Endothelial cell of umbilical vein (primary cell): ENCODE results near the gene PDE1C. TPM values are rescaled to one million over a fixed set of nuclear protein-coding genes. Genes with fewer than 3 reads are reported as not detected.

Experiments
- BruUV-seq: library from RNA; stranded (reverse); fragments of 400-500 nt; replicated peaks from 2 replicates; lab custom pipeline; 2021; lab: Mats Ljungman, UMichigan
- CTCF ChIA-PET: fragments of 300-600, 350-600 bp; sonication (Branson Sonifier 250); formaldehyde crosslinking; loops from one replicate; lab custom pipeline; 2021; ENCODE audit warnings: antibody characterized with exemption, inconsistent platforms; lab: Charles Lee
- POLR2A ChIA-PET: fragments of 300-600, 350-600 bp; sonication (Branson Sonifier 250); formaldehyde crosslinking; loops from one replicate; lab custom pipeline; 2021; ENCODE audit warnings: antibody characterized with exemption, inconsistent platforms; lab: Charles Lee
- DNase-seq: peaks from one replicate; pipeline ENCODE4 v3.0.0-alpha.2; 2011; ENCODE audit warnings: low read depth, low spot score
- FAIRE-seq: peaks from 2 replicates; lab custom pipeline; 2011; peaks lifted over from hg19 to GRCh38; lab: Jason Lieb, UNC
- H2AFZ ChIP-seq: 2 replicates; pipeline ENCODE4 v1.6.0; 2012; ENCODE audit warnings: low read depth, low read length, control low read depth, inconsistent platforms
- H3K27ac ChIP-seq: 2 replicates; pipeline ENCODE4 v1.5.1; 2011; ENCODE audit warnings: low read depth, mild to moderate bottlenecking, control low read depth, low read length, moderate library complexity; ENCODE audit not compliant: insufficient read depth
- H3K27me3 ChIP-seq, 2 experiments: 2 replicates each; pipeline versions ENCODE4 v1.6.0 to v1.6.1; 2011; ENCODE audit warnings: low read length in 2 of 2, mixed read lengths in 1 of 2; ENCODE audit not compliant: control insufficient read depth in 2 of 2, insufficient read depth in 2 of 2
- H3K36me3 ChIP-seq, 2 experiments: 2 replicates in 1 of 2; 3 replicates in 1 of 2; pipeline ENCODE4 v1.5.1; 2011; ENCODE audit warnings: low read length in 2 of 2, mild to moderate bottlenecking in 1 of 2, moderate library complexity in 1 of 2; ENCODE audit not compliant: control insufficient read depth in 2 of 2, insufficient read depth in 2 of 2; ENCODE audit errors: extremely low read depth in 1 of 2
- H3K4me1 ChIP-seq: 3 replicates; pipeline ENCODE4 v1.5.1; 2011; ENCODE audit warnings: mild to moderate bottlenecking, low read length; ENCODE audit not compliant: control insufficient read depth, insufficient read depth; ENCODE audit errors: extremely low read depth
- H3K4me2 ChIP-seq: 2 replicates; pipeline ENCODE4 v1.6.1; 2011; ENCODE audit warnings: low read length, control low read depth, mixed read lengths; ENCODE audit not compliant: insufficient read depth
- H3K4me3 ChIP-seq, 3 experiments: fragments of 200-600 bp in 1 of 3; sonication (generic), shearing (Covaris generic) in 1 of 3; replicated peaks in 1 of 3; 2 replicates each; pipeline ENCODE4 v1.5.1; 2011 to 2016; ENCODE audit warnings: control low read depth in 3 of 3, low read length in 3 of 3, mild to moderate bottlenecking in 2 of 3, inconsistent platforms in 1 of 3, low read depth in 1 of 3, moderate library complexity in 1 of 3; ENCODE audit not compliant: insufficient read depth in 1 of 3
- H3K79me2 ChIP-seq: 2 replicates; pipeline ENCODE4 v1.6.0; 2012; ENCODE audit warnings: low read length, inconsistent platforms; ENCODE audit not compliant: control insufficient read depth, insufficient read depth
- H3K9ac ChIP-seq: replicated peaks from 2 replicates; pipeline ENCODE3; 2011; ENCODE audit warnings: low read length, control low read depth; ENCODE audit not compliant: insufficient read depth; ENCODE audit errors: extremely low read depth
- H3K9me1 ChIP-seq: replicated peaks from 3 replicates; pipeline ENCODE4 v1.6.0; 2011; ENCODE audit warnings: mild to moderate bottlenecking, low read length; ENCODE audit not compliant: control insufficient read depth, insufficient read depth; ENCODE audit errors: extremely low read depth
- H3K9me3 ChIP-seq: replicated peaks from 2 replicates; pipeline ENCODE4 v1.5.1; 2012; ENCODE audit warnings: low read length, inconsistent platforms; ENCODE audit not compliant: control insufficient read depth, insufficient read depth
- H4K20me1 ChIP-seq: replicated peaks from 2 replicates; pipeline ENCODE3; 2011; ENCODE audit warnings: mild to moderate bottlenecking, low read length; ENCODE audit not compliant: control insufficient read depth, insufficient read depth; ENCODE audit errors: extremely low read depth
- EZH2 ChIP-seq: IDR thresholded peaks from 2 replicates; pipeline ENCODE4 v1.6.1; 2012; ENCODE audit warnings: borderline replicate concordance, low read depth, mild to moderate bottlenecking, moderate library complexity, low read length, inconsistent platforms; ENCODE audit not compliant: severe bottlenecking
- FOS ChIP-seq: IDR thresholded peaks from 2 replicates; pipeline ENCODE4 v1.6.1; 2011; ENCODE audit warnings: mild to moderate bottlenecking, low read length, moderate library complexity, borderline replicate concordance; ENCODE audit not compliant: insufficient read depth
- GATA2 ChIP-seq: IDR thresholded peaks from 2 replicates; pipeline ENCODE4 v1.7.0; 2011; ENCODE audit warnings: low read depth, mild to moderate bottlenecking, moderate library complexity, mixed read lengths, low read length; ENCODE audit not compliant: insufficient read length, insufficient read depth
- JUN ChIP-seq: IDR thresholded peaks from 2 replicates; pipeline ENCODE4 v1.6.1; 2011; ENCODE audit warnings: borderline replicate concordance, low read depth; ENCODE audit not compliant: insufficient read length, insufficient read depth
- MYC ChIP-seq: IDR thresholded peaks from one replicate; pipeline ENCODE4 v1.6.1; 2011; ENCODE audit warnings: mild to moderate bottlenecking, low read depth, low read length
- POLR2A ChIP-seq: IDR thresholded peaks from 2 replicates; pipeline ENCODE4 v1.6.1; 2012; ENCODE audit warnings: low read depth, mild to moderate bottlenecking, control low read depth, low read length
- POLR2AphosphoS5 ChIP-seq: IDR thresholded peaks from 2 replicates; pipeline ENCODE4 v1.6.1; 2012; ENCODE audit warnings: low read depth, mild to moderate bottlenecking, control low read depth, low read length, moderate library complexity; ENCODE audit not compliant: insufficient read depth
- dilution Hi-C: fragments of 300-500 bp; cut with MboI; formaldehyde crosslinking; loops from one replicate; pipeline ENCODE4 v1.15.0; 2019; ENCODE audit warnings: low sequenced_read_pairs; ENCODE audit not compliant: extremely low pct_ligation_motif_present
- intact Hi-C: fragments of 100-400 bp; cut with micrococcal nuclease; formaldehyde crosslinking; loops from one replicate; pipeline ENCODE4 v1.10.0; 2022
- polyA plus RNA-seq, 4 experiments: library from polyadenylated mRNA; depleted of rRNA in 3 of 4; stranded (reverse) in 3 of 4; unstranded in 1 of 4; fragments of >200 nt; gene quantifications; 2 replicates each; pipeline versions ENCODE4 v1.2.1 to v1.2.3, GENCODE V29; 2011 to 2012; ENCODE audit warnings: missing spikeins in 1 of 4
- total RNA-seq: library from RNA; stranded (reverse); gene quantifications from 2 replicates; pipeline ENCODE4 v1.2.3, GENCODE V29; 2021
- TF ChIP-seq, protein P1 (sequence below): IDR thresholded peaks from 2 replicates; pipeline ENCODE4 v1.6.1; 2011; ENCODE audit not compliant: insufficient read depth, insufficient read length
- TF ChIP-seq, protein P2 (sequence below), 2 donors: IDR thresholded peaks; 1 replicate in 1 of 2; 2 replicates in 1 of 2; pipeline ENCODE4 v1.5.1; 2011; ENCODE audit warnings: low read length in 2 of 2, mild to moderate bottlenecking in 2 of 2, moderate library complexity in 2 of 2, control low read depth in 1 of 2, inconsistent platforms in 1 of 2, low read depth in 1 of 2; ENCODE audit not compliant: insufficient read depth in 1 of 2; ENCODE audit errors: extremely low read depth in 1 of 2

PDE1C gene
- total and polyA plus RNA-seq, 2 donors (not counting 3 experiments of a cell fraction or from before 2014, with no cell fraction given): 0.90 to 3.1 TPM

DNA sequence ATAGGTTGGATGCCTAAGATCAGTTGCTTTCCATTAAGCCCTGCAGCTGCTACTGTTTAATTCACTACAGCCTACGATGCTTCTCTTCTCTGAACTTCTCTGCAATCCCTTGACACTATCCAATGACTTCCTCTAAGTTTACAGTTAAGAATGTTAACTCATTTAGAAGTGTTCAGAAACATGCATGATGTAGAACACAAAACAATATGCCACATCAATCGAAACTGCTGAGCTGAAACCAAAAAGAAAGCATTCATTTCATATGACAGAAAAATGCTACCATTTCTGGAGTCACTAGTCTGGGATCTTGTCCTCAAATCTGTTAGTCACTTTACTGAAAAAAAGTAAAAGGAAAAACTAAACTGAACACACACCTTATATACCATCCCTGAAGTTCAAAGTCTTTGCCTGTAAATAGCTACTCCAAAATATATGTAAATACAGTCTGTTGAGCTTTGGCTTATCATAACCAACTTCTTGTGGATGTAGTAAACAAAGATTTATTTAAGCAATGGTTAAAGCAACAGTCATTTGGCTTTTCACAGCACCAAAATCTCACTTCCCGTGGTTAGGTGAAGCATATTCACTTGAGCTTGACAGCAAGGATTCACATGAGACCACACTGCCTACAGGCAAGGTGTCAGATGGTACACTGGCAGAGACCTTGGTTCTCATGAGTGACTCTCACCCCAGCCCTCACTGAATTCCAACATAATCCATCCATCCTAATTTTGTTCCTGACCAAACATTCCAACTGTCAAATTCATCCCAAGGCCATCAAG is 196.2 kb downstream of the PDE1C start:
- FAIRE-seq (no peak), DNase-seq (no peak)
- dilution Hi-C loops: no loop called here
- Histone ChIP-seq H3K36me3 (no peaks in the 10 kb centered on the region), H3K79me2 (no peaks in the 10 kb centered on the region), H2AFZ (no peak overlapping the region), H3K27me3 (no peaks in the 10 kb centered on the region), H3K27ac (no peak overlapping the region), H3K4me3 (no peak overlapping the region), H3K9me1 (no peaks in the 10 kb centered on the region), H3K9ac (no peak overlapping the region), H3K4me1 (peaks cover 14% of the 10 kb centered on the region), H3K4me2 (no peak overlapping the region), H4K20me1 (no peaks in the 10 kb centered on the region), H3K9me3 (no peaks in the 10 kb centered on the region)
- CTCF ChIA-PET: interaction anchor here (1.0 kb wide), 1 partner anchor 10 kb away, joined by 3 read pairs; no protein-coding TSS in a partner anchor
- intact Hi-C loops: no loop called here
- BruUV-seq: no TSS peak
- POLR2A ChIA-PET: no interaction called here
- TF ChIP-seq MYC (no peak), POLR2A (no peak), POLR2AphosphoS5 (no peak), JUN (no peak), FOS (no peak), EZH2 (no peak), GATA2 (no peak)
- TF ChIP-seq, protein P1, sequence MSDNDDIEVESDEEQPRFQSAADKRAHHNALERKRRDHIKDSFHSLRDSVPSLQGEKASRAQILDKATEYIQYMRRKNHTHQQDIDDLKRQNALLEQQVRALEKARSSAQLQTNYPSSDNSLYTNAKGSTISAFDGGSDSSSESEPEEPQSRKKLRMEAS: no peak
- TF ChIP-seq, protein P2, sequence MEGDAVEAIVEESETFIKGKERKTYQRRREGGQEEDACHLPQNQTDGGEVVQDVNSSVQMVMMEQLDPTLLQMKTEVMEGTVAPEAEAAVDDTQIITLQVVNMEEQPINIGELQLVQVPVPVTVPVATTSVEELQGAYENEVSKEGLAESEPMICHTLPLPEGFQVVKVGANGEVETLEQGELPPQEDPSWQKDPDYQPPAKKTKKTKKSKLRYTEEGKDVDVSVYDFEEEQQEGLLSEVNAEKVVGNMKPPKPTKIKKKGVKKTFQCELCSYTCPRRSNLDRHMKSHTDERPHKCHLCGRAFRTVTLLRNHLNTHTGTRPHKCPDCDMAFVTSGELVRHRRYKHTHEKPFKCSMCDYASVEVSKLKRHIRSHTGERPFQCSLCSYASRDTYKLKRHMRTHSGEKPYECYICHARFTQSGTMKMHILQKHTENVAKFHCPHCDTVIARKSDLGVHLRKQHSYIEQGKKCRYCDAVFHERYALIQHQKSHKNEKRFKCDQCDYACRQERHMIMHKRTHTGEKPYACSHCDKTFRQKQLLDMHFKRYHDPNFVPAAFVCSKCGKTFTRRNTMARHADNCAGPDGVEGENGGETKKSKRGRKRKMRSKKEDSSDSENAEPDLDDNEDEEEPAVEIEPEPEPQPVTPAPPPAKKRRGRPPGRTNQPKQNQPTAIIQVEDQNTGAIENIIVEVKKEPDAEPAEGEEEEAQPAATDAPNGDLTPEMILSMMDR (IDR thresholded peaks at IDR 0.05; ENCODE audit: extremely low read depth in 1 of 2, insufficient read depth in 1 of 2, low read depth in 1 of 2, low read length in 2 of 2): no peak
